Measurements from ENCODE around the gene TMTC1.

GRCh38 chr12:29545102-29545467 is 238.7 kb downstream of the TMTC1 start:
- TF ChIP-seq REST (IDR thresholded peaks at IDR 0.05; ENCODE audit: unreplicated experiment) (no peak), POLR2AphosphoS5 (IDR thresholded peaks at IDR 0.05; ENCODE audit: low read depth) (no peak), CTCF (conservative IDR thresholded peaks at IDR 0.05; ENCODE audit: low read depth in 2 of 2) (no peak), JUNB (IDR thresholded peaks at IDR 0.05; ENCODE audit: unreplicated experiment) (no peak), ETS1 (IDR thresholded peaks at IDR 0.05) (no peak), EZH2 (IDR thresholded peaks at IDR 0.05; ENCODE audit: low read depth, unreplicated experiment) (no peak), STAT1 (IDR thresholded peaks at IDR 0.05; ENCODE audit: unreplicated experiment) (no peak), EZH2phosphoT487 (IDR thresholded peaks at IDR 0.05; ENCODE audit: unreplicated experiment) (no peak), NANOG (IDR thresholded peaks at IDR 0.05; ENCODE audit: borderline replicate concordance) (no peak), ZNF331 (CRISPR knock-in tag; IDR thresholded peaks at IDR 0.05; ENCODE audit: low read depth) (no peak), ZNF114 (CRISPR knock-in tag; IDR thresholded peaks at IDR 0.05) (no peak), CREB1 (CRISPR knock-in tag; IDR thresholded peaks at IDR 0.05; ENCODE audit: low read depth) (no peak)
